Measurements from ENCODE around the gene CMIP.

- TF ChIP-seq POLR2A (IDR thresholded peaks at IDR 0.05) (no peak), CTCF (IDR thresholded peaks at IDR 0.05) (no peak)
Measured at GRCh38 chr16:81664153-81664552, 219.5 kb downstream of the CMIP start.

All from transverse colon (tissue), 3 donors.